Left lung (tissue), 10 donors: ENCODE data around the gene PLEKHA3. TPM values are rescaled to one million over a fixed set of nuclear protein-coding genes. Genes with fewer than 3 reads are reported as not detected.
"Not testable (repeated sequence)": the region's sequence is repeated elsewhere in the genome, so short reads cannot be mapped to it uniquely, and the experiment has no call there.

Experiments
- ATAC-seq: fragments of 200-7000 bp; cut with Tn5 transposase; one replicate; pipeline ENCODE4 v1.9.1; 2020; ENCODE audit warnings: moderate library complexity
- DNase-seq, 4 donors: peaks; one replicate each; pipeline ENCODE4 v3.0.0-alpha.2; 2013 to 2020
- H3K27ac ChIP-seq, 2 donors: fragments of 200-600 bp; sonication (generic) in 1 of 2; one replicate each; pipeline versions ENCODE4 v1.5.0 to v1.8.0; 2020 to 2021
- H3K27me3 ChIP-seq, 2 donors: fragments of 200-600 bp; sonication (generic) in 1 of 2; one replicate each; pipeline versions ENCODE4 v1.5.0 to v1.8.0; 2020 to 2021
- H3K36me3 ChIP-seq, 2 donors: fragments of 200-600 bp; sonication (generic) in 1 of 2; one replicate each; pipeline versions ENCODE4 v1.5.0 to v1.8.0; 2020 to 2021
- H3K4me1 ChIP-seq, 2 donors: fragments of 200-600 bp; one replicate each; pipeline ENCODE4 v1.8.0; 2021
- H3K4me3 ChIP-seq, 2 donors: fragments of 200-600 bp; sonication (generic) in 1 of 2; one replicate each; pipeline versions ENCODE4 v1.5.0 to v1.8.0; 2020 to 2021; ENCODE audit warnings: mild to moderate bottlenecking in 1 of 2
- H3K9me3 ChIP-seq, 2 donors: fragments of 200-600 bp; sonication (generic) in 1 of 2; one replicate each; pipeline versions ENCODE4 v1.5.0 to v1.8.0; 2020 to 2021
- intact Hi-C, 2 donors: fragments of 100-400 bp; cut with DNase I; formaldehyde crosslinking; loops; one replicate each; pipeline versions ENCODE4 v1.11.2 to v1.14.2; 2022
- polyA plus RNA-seq, 6 donors: library from polyadenylated mRNA; unstranded; fragments of 120-200 nt; gene quantifications; one replicate each; pipeline ENCODE4 v1.2.1, GENCODE V29; 2013; ENCODE audit not compliant: insufficient read length in 6 of 6
- total RNA-seq, 2 donors: library from RNA; stranded (reverse); fragmentation: NEBNext Ultra II Directional; extraction: Animal tissue kit (Norgen Biotek cat#: 25700); gene quantifications; one replicate each; pipeline ENCODE4 v1.2.1, GENCODE V29; 2021
- TF ChIP-seq, protein P1 (sequence below), 2 donors: fragments of 200-600 bp; sonication (generic) in 1 of 2; IDR thresholded peaks; one replicate each; pipeline versions ENCODE4 v1.5.0 to v1.8.0; 2021; ENCODE audit warnings: antibody characterized with exemption in 2 of 2
- donor health status: DM: no; HTN: yes; CAD: no.
- donor health status: DM: no; HTN: no; CAD: no.

The PLEKHA3 gene
- total and polyA plus RNA-seq, 8 donors = 24.5 to 35.7 (median 27.5) TPM

DNA sequence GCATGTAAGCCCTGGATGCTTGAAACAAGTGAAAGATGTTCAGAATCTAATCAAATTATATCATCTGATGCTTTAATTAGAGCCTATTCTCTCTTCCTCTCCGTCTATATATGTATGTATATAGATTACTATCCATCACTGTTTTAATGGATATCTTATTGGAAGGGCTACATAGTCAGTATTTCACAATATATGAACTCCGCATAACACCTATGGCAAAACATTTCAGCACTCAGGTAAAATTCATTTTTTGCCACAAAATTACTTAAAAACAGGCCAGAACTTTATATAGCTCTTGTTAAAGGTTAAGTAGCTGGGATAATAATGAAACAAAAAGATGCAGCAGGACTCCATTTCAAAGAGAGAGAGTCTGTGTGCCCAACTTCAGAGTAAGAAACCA is 27.9 kb upstream of the PLEKHA3 start:
- TF ChIP-seq, protein P1, sequence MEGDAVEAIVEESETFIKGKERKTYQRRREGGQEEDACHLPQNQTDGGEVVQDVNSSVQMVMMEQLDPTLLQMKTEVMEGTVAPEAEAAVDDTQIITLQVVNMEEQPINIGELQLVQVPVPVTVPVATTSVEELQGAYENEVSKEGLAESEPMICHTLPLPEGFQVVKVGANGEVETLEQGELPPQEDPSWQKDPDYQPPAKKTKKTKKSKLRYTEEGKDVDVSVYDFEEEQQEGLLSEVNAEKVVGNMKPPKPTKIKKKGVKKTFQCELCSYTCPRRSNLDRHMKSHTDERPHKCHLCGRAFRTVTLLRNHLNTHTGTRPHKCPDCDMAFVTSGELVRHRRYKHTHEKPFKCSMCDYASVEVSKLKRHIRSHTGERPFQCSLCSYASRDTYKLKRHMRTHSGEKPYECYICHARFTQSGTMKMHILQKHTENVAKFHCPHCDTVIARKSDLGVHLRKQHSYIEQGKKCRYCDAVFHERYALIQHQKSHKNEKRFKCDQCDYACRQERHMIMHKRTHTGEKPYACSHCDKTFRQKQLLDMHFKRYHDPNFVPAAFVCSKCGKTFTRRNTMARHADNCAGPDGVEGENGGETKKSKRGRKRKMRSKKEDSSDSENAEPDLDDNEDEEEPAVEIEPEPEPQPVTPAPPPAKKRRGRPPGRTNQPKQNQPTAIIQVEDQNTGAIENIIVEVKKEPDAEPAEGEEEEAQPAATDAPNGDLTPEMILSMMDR (IDR thresholded peaks at IDR 0.05) = no peak
- intact Hi-C loops = no loop called here
- no peak for DNase-seq

DNA sequence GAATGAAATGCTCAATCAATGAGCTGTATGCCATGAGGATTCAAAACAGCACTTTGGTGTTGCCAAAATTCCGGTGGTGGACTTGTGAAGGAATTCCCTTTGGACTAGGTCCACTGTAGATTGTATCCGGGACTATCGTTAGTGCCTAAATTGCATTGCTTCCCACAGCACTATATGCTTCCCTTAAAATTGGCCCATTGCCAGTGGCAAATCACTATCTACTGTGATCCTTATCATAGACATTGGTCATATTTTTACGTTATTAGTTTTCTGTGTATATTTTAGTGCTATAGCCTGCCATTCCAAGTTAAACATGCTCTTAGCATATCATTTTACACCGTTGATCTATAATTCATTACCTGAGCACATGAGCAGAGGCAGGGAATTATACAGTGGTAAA is 27.4 kb upstream of the PLEKHA3 start:
- DNase-seq = no peak
- H3K36me3 ChIP-seq = peaks cover 0 to 5% of the 10 kb centered on the region in 2 donors
- ATAC-seq = no peak
- no peak overlapping the region for H3K4me3 ChIP-seq
- TF ChIP-seq, protein P1 (IDR thresholded peaks at IDR 0.05) = no peak
- H3K4me1 ChIP-seq = peaks cover 6 to 32% of the 10 kb centered on the region in 2 donors
- H3K27me3 ChIP-seq = no peaks in the 10 kb centered on the region
- no peaks in the 10 kb centered on the region for H3K9me3 ChIP-seq
- intact Hi-C loops = no loop called here
- H3K27ac ChIP-seq = no peak overlapping the region

More for the DNA sequence above, 27.9 kb upstream of the PLEKHA3 start:
- Histone ChIP-seq H3K4me1 (peaks cover 6 to 32% of the 10 kb centered on the region in 2 donors), H3K4me3 (no peak overlapping the region), H3K9me3 (no peaks in the 10 kb centered on the region), H3K27ac (no peak overlapping the region), H3K27me3 (no peaks in the 10 kb centered on the region), H3K36me3 (peaks cover 0 to 8% of the 10 kb centered on the region in 2 donors)
- no peak for ATAC-seq

DNA sequence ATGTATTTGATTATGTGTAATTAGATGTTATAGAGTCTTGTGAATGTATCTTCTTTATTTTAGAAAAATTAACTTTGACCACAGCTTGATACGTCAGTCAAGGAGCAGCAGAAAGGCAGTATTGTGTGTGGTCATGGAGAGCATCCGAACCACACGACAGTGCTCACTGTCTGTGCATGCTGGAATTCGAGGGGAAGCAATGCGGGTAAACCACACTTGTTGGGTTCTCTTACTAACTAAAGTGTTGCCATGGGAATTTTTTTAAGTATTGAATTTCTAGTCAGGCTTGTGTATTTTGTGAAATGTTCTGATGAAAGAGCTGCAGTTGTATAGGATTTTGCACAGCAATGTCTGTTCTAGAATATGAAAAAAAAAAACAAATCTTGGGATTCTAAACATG is 24.3 kb upstream of the PLEKHA3 start:
- Histone ChIP-seq H3K36me3 (no peaks in the 10 kb centered on the region), H3K27ac (no peak overlapping the region), H3K4me1 (peaks cover 0 to 7% of the 10 kb centered on the region in 2 donors), H3K9me3 (no peaks in the 10 kb centered on the region), H3K27me3 (no peaks in the 10 kb centered on the region), H3K4me3 (no peak overlapping the region)
- no peak for ATAC-seq
- TF ChIP-seq, protein P1 (IDR thresholded peaks at IDR 0.05) = no peak
- intact Hi-C loops = no loop called here
- no peak for DNase-seq

DNA sequence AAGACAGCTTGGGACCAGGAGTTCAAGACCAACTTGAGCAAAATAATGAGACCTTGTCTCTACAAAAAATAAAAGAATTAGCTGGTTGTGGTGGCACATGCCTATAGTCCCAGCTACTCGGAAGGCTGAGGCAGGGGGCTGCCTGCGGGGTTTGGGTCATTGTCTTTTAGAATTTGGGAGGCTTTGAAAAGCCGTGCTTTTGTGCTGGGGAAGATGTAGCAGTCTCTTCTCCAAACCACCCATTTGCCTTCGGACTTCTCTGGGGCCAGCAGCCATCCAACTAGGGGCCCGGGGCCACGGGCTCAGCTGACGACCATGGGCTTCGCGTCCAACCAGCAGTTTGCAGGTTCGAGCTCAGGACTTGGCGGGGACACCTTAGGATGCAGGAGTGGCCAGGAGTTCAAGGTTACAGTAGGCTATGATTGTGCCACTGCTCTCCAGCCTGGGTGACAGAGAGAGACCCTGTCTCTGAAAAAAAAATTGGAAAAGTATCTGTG is 22.8 kb upstream of the PLEKHA3 start:
- H3K27ac ChIP-seq = no peak overlapping the region
- ATAC-seq = no peak
- no peak for DNase-seq
- H3K27me3 ChIP-seq = no peaks in the 10 kb centered on the region
- H3K4me1 ChIP-seq = no peaks in the 10 kb centered on the region
- no peaks in the 10 kb centered on the region for H3K36me3 ChIP-seq
- intact Hi-C loops = no loop called here
- H3K4me3 ChIP-seq = no peak overlapping the region
- TF ChIP-seq, protein P1 (IDR thresholded peaks at IDR 0.05) = no peak
- H3K9me3 ChIP-seq = no peaks in the 10 kb centered on the region

DNA sequence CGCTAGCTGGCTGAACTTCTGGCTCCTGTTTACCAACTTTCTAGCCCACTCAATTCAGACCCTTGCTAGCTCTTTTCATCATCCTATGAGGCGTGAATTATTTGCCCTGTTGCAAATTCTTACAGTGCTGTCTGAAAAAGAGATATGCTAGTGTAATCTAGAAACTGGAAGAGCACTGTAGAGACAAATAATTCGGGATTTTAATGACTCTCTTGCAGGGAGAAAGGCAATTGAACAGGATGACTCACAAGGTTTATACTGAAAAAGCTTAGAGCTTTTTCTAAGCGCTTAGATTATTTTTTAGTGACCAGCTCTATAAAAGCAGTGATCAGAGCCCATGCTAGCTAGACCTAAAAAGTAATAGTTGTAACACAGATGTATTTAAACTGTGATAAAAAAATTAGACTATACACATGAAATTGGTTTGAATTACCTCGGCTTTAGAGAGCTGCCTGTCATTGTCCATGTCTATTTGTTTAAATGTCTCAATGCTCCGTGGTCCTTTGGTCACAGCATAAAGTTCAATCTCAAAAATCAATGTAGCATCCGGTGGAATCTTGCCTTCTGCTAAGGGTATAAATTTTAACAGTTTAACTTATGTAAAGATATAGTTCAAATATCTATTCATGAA is 10.9 kb upstream of the PLEKHA3 start:
- TF ChIP-seq, protein P1 (IDR thresholded peaks at IDR 0.05) = no peak
- DNase-seq (no peak), ATAC-seq (no peak)
- Histone ChIP-seq H3K4me1 (no peaks in the 10 kb centered on the region), H3K27me3 (no peaks in the 10 kb centered on the region), H3K4me3 (no peak overlapping the region), H3K9me3 (no peaks in the 10 kb centered on the region), H3K27ac (no peak overlapping the region), H3K36me3 (peaks cover 0 to 4% of the 10 kb centered on the region in 2 donors)
- intact Hi-C loops = no loop called here

DNA sequence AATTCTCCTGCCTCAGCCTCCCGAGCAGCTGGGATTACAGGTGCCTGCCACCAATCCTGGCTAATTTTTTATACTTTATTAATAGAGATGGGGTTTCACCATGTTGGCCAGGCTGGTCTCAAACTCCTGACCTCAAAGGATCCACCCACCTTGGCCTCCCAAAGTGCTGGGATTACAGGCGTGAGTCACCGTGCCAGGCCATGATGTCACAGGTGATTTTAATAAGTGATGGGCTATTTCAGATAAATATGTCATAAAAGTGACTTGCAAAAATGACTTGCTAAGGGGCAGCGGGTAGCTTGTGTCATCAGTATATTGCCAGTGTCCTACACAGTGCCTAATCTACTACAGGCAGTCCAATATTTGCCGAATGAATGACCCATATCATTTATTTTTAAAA is 8.9 kb upstream of the PLEKHA3 start:
- H3K4me1 ChIP-seq, H3K36me3 ChIP-seq, H3K27ac ChIP-seq, DNase-seq, H3K4me3 ChIP-seq, intact Hi-C loops, ATAC-seq, H3K9me3 ChIP-seq, H3K27me3 ChIP-seq: not testable (repeated sequence)
